ENCODE results near the gene NCOA7. TPM values are rescaled to one million over a fixed set of nuclear protein-coding genes. Genes with fewer than 3 reads are reported as not detected.
A peak's percentile ranks its signal among the peaks of the same experiment; 100 is the strongest.

Gene NCOA7
- total RNA-seq, 6 experiments from 2014 or later, result 11.4 to 71.8 (median 23.0) TPM

DNA sequence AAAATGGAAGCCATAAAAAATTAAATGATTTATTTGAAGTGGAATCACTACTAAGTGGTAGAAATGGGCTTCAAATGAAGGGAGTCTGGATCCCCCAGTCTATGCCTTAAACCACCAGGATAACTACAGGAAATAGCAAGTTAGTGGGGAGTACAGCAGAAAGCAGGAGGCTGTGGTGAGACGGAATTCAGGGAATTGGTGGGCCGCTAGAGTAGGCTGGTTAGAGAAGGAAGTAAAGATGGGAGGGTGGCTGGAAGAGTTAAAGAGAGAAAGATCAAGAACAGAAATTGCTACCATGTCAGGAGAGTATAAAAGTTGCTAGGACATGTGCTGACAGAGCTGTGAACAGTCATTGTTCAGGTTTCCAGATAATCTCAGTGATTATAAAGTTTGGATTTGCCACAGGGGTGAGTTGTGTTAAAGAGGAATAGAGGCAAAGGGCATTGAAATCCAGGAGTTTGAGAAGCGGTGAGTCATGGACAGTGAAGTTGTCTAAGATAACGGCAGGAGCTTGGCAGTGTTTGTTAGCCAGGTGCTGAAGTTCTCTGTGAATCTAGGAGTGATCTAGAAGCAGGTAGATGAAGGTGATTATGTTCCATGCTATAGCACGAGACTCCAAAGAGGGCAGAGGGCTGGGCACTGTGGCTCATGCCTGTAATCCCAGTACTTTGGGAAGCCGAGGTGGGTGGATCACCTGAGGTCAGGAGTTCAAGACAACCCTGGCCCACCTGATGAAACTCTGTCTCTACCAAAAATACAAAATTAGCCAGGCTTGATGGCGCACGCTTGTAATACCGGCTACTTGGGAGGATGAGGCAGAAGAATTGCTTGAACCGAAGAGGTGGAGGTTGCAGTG, 152.1 kb downstream of the NCOA7 start:
- DNase-seq, result peak in 1 of 3 donors; percentile 23
- no peaks in the 10 kb centered on the region for H3K9me3 ChIP-seq
- TF ChIP-seq POLR2A (IDR thresholded peaks at IDR 0.05) (peak; percentile 21), CTCF (IDR thresholded peaks at IDR 0.05) (no peak)
- H3K36me3 ChIP-seq, result no peaks in the 10 kb centered on the region
- H3K27ac ChIP-seq, result peak overlapping the region; percentile 56 to 90 (median 62)
- H3K4me3 ChIP-seq, result no peak overlapping the region
- peak; percentile 57 to 74 (median 63) for ATAC-seq
- H3K4me1 ChIP-seq, result peaks cover 0 to 40% (median 19%) of the 10 kb centered on the region in 4 donors
- whole genome bisulfite sequencing (ENCODE audit: insufficient coverage, low coverage, low lambda C conversion rate, missing lambda C conversion rate), result 73% methylated on average over 7 of the region's 10 CpGs
- intact Hi-C loops (cut with DNase I), result no loop called here
- H3K27me3 ChIP-seq, result no peaks in the 10 kb centered on the region

GRCh38 chr6:125943528-125944433, 153.0 kb downstream of the NCOA7 start:
- H3K4me1 ChIP-seq, result peaks cover 0 to 40% (median 19%) of the 10 kb centered on the region in 4 donors
- no peaks in the 10 kb centered on the region for H3K36me3 ChIP-seq
- WGBS (ENCODE audit: insufficient coverage, low coverage, low lambda C conversion rate, missing lambda C conversion rate), result 81% methylated on average over 4 of the region's 4 CpGs
- H3K9me3 ChIP-seq, result no peaks in the 10 kb centered on the region
- H3K27ac ChIP-seq, result peak overlapping the region; percentile 56 to 90 (median 62)
- no peak for ATAC-seq
- H3K27me3 ChIP-seq, result no peaks in the 10 kb centered on the region
- no peak overlapping the region for H3K4me3 ChIP-seq
- TF ChIP-seq POLR2A (IDR thresholded peaks at IDR 0.05), result no peak
- TF ChIP-seq CTCF (IDR thresholded peaks at IDR 0.05), result no peak
- intact Hi-C loops (cut with DNase I), result no loop called here
- DNase-seq, result no peak

- Histone ChIP-seq H3K4me3 (no peak overlapping the region), H3K27ac (peak overlapping the region; percentile 56 to 90 (median 62)), H3K9me3 (no peaks in the 10 kb centered on the region), H3K4me1 (peaks cover 0 to 40% (median 19%) of the 10 kb centered on the region in 4 donors), H3K36me3 (no peaks in the 10 kb centered on the region), H3K27me3 (no peaks in the 10 kb centered on the region)
- ATAC-seq, result peak; percentile 72 to 92 (median 90)
- DNase-seq, result peak; percentile 89 to 91 (median 91)
- no peak for TF ChIP-seq POLR2A (IDR thresholded peaks at IDR 0.05)
- no peak for TF ChIP-seq CTCF (IDR thresholded peaks at IDR 0.05)
- 1% methylated on average over 5 of the region's 5 CpGs for WGBS (ENCODE audit: insufficient coverage, low coverage, low lambda C conversion rate, missing lambda C conversion rate)
- intact Hi-C loops (cut with DNase I), result no loop called here
Observed at GRCh38 chr6:125944434-125944816, 153.7 kb downstream of the NCOA7 start.

DNA sequence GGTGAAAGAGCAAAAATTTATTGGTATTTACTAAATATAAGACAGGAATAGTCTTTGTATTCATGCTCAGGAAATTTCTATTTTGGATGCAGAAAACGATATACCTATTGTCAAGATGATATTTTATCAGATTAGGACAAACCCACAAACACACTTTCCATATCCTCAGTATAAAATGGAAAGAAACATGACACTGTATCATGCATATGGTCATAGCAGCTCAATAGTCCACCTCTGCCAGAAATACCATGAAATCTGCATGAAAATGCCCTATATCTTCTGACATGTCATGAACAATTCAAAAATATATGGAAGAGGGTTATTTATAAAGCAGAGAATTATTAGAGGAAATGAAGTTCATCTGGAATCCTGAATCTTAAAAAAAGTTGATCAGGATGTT, 154.1 kb downstream of the NCOA7 start:
- ATAC-seq (no peak), DNase-seq (no peak)
- 28% methylated on average over 1 of the region's 1 CpG for WGBS (ENCODE audit: insufficient coverage, low coverage, low lambda C conversion rate, missing lambda C conversion rate)
- H3K9me3 ChIP-seq, result no peaks in the 10 kb centered on the region
- intact Hi-C loops (cut with DNase I), result no loop called here
- H3K4me3 ChIP-seq, result no peak overlapping the region
- peaks cover 0 to 40% (median 19%) of the 10 kb centered on the region in 4 donors for H3K4me1 ChIP-seq
- TF ChIP-seq POLR2A (IDR thresholded peaks at IDR 0.05), result no peak
- no peak for TF ChIP-seq CTCF (IDR thresholded peaks at IDR 0.05)
- H3K36me3 ChIP-seq, result no peaks in the 10 kb centered on the region
- H3K27ac ChIP-seq, result peak overlapping the region; percentile 56 to 90 (median 62)
- no peaks in the 10 kb centered on the region for H3K27me3 ChIP-seq

All from right lobe of liver (tissue), 6 donors.